Right forelimb (tissue), 1 donor: Measurements from ENCODE around the gene ADARB2.

Experiments used
- DNase-seq: peaks from one replicate; pipeline ENCODE4 v3.0.0-alpha.2; 2018

The ADARB2 gene

GRCh38 chr10:1560535-1561192 is 176.7 kb downstream of the ADARB2 start:
- DNase-seq, result no peak

DNA sequence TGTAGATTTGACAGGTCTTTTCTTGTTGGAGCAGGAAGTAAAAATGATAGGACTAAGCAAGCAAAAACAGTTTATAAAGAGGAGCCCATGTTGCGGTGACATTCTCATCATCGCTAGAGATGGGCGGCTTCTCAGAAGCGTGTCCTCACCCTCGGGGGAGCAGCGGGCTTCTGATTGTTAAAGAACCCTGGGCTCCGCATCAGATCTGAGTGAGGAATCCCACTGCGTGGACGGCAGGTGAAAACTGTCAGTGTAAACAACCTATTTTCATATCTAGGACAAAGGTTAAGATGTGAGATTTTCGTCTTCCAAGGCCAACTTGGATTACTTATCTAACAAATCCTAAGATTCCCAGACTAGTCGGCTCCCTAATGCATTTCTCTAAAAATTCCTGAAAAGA is 177.6 kb downstream of the ADARB2 start:
- no peak for DNase-seq

DNA sequence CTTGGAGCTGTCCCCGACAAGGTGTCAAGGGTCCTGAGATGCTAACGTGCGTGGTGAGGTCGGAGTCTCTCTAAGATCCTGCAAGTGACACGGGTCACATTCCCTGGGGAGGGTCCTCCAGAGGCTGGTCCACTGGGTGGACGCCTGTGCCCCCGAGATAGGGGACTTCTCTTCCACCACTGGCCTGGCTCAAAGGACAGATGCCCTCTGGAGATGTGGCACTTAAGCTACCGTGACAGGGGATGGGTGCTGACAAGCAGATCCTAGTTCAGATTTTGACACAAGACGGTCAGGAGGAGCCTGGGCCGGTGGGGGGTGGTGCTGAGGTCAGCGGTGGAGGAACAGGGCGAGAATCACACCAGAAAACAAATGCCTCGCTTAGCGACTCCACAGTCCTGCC is 178.0 kb downstream of the ADARB2 start:
- DNase-seq, result no peak

- no peak for DNase-seq
These were observed 178.4 kb downstream of the ADARB2 start for GRCh38 chr10:1558906-1559305.

- DNase-seq, result no peak
These were observed 180.2 kb downstream of the ADARB2 start for GRCh38 chr10:1557081-1557480.

DNA sequence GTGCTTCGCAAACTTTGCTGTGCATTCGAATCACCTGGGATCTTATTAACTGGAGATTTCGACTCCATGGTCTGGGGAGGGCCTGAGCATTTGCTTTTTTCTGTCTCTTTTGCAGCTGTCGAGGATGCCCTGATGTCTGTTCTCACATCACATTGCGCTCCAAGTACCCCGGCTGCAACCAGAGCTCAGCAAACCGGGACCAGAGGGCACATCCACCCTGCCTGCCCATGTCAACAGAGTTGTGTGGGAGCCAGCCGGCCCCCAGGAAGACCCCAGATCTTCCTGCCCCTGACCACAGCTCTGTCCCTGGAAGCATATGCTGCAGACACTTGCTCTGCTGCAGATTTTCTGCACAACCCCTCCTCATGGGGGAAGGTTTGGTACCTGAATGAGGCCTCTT is 180.8 kb downstream of the ADARB2 start:
- DNase-seq, result no peak

DNA sequence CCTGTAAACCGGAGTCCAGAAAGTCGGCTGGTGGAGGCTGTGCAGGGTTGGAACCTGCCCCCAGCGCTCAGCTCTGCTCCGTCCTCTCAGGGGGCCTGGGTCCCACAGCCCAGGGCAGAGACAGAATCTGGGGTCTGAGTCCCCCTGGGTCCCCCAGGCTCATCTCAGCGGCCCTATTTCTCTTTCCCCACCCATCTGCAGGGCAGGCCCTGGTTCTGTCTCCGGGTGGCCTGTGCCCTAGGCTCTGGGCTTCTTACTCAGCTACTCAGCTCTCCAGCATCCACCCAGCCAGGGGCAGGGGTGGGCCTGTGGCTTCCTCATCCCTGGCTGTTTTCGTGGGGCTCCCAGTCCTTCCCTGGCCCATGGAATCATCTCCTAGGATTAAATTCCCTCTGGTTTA is 183.4 kb downstream of the ADARB2 start:
- no peak for DNase-seq

GRCh38 chr10:1552881-1553670 is 184.2 kb downstream of the ADARB2 start:
- DNase-seq, result no peak

- no peak for DNase-seq
These were observed 184.9 kb downstream of the ADARB2 start for GRCh38 chr10:1552406-1552805.

- DNase-seq, result no peak
These were observed 185.5 kb downstream of the ADARB2 start for GRCh38 chr10:1551636-1552338.

DNA sequence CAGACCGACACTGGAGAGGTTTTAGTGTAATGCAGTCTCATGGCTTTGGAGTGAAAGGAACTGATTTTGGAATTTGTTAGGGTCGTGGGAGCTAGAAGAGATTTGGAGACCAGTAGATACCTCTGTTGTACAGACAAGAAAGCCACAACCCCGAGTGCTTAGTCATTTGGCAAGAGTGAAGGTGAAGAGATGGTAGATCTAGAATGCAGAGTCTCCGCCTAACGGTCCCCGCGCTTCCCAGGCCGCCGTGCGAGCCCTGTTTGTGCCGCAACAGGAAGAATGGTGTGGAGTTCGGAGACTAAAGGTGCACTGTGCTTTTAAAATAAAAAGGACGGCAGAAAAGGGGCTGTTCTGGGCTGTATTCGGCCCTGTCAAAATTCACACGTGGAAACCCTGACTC is 186.7 kb downstream of the ADARB2 start:
- DNase-seq, result no peak

DNA sequence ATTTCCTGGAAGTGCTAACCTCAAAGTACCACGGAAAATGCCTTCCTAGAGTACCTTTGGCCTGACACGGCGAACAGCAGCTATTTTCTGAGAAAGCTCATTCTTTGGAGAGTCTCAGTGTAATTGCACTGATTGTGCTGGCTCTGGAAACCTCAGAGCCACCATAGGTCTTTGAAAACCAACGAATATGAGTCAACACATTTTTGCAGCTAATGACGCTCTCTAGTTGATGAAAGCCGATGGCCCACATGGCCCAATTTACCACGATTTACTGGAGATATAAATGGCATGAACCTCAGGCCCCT is 187.1 kb downstream of the ADARB2 start:
- DNase-seq, result no peak

DNA sequence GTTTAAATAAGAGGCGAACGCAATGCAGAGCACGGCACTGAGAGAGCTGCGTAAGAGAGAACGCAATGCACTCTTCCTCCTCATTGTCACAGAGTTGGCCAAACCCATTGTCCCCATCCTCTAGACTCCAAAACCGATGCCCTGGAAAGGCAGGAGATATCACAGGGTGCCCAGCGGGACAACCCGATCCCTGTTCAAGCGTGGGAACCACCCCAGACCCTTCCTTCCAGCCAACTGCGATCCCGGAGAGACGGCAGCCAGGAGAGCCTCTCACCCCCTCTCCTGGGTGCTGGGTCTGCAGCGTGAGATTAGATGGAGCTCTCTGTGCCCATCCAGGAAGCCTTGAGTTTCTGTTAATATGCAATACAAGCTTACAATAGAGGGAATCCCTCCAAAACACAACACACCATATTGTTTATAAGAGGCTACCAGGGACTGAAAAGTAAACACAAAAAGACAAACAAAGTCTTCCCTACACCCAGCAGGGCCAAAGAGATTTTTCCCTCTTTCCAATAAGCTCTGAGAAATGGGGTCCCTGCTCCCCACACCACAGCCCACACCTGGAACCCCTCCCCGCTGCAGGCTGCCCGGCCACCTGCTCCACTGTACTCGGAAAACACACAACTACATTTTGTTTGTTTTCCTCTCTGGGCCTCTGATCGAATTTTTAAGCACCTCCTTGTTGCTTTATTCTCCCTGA is 187.6 kb downstream of the ADARB2 start:
- no peak for DNase-seq

- DNase-seq, result no peak
These were observed 188.7 kb downstream of the ADARB2 start for GRCh38 chr10:1548596-1548995.

- no peak for DNase-seq
These were observed 189.2 kb downstream of the ADARB2 start for GRCh38 chr10:1548146-1548545.

DNA sequence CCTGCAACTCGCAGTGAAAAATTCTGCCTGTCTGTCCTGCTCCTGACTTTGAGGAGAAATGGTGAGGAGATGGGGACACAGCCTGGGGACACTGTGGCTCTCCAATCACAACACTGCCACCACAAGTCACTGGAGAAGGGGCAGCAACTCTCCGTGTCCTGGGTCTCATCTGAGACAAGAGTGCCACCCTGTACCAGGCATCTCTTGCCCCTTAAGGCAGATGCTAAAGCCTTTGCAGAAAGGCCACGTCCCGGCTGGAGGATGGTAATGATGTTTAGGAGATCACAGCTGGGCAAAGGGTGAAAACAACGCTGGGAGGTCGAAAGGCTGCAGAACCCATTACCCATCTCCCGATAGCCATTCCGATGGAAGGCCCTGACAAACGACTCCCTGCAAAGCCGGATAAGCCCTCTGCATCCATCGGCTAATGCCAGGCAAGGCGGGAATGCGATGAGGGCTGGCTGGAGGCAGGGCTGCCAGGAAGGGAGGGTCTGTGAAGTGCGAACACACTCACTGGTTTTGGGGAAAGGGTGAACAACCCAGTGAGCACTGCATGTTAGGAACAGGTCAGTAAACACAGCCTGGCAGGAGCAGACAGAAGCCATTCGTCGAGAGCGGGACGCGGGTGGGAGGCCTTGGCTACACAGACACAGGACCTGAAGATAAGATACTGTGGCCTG is 190.8 kb downstream of the ADARB2 start:
- DNase-seq, result no peak

GRCh38 chr10:1545524-1545923 is 191.8 kb downstream of the ADARB2 start:
- no peak for DNase-seq

GRCh38 chr10:1544929-1545328 is 192.4 kb downstream of the ADARB2 start:
- DNase-seq, result no peak

DNA sequence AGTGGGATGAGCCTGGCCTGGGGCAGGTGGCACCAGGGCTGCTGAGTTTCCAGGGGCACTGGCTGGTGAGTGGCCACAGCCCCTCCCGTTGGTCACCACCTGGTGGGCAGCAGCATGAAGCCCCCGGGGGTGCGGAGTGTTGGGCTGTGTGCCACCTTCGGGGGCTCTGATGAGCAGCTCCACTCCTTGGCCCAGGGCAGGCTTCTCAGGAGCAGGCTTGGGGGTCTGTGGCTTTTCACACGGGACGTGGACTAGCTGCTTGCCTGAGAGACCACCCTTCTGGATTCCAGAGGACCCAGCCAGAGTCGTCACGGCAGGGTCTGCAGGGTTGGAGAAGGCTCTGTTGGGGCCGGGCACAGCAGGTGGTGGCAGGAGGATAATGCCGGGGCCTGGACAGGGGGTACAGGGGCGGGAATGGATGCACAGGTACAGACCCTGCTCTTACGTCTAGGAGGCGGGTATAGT is 193.1 kb downstream of the ADARB2 start:
- no peak for DNase-seq

DNA sequence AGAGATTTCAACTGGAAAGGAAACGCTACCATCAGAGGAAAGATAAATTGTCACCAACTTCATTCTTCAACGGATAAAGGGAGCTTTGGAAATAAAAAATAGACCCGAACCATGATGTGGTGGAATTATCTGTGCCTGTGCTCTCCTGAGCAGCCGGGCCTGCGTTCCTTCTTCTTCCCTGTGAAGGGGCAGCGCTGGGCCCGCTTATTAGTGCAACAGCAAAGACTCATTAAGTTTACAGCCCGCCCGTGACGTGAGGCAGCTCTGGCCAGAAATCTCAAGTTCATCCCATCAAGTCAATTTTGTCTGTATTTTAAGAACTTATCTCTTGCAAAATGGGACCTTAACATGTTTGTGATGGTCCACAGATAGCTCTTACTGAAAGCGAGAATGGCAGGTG is 193.7 kb downstream of the ADARB2 start:
- DNase-seq, result no peak

DNA sequence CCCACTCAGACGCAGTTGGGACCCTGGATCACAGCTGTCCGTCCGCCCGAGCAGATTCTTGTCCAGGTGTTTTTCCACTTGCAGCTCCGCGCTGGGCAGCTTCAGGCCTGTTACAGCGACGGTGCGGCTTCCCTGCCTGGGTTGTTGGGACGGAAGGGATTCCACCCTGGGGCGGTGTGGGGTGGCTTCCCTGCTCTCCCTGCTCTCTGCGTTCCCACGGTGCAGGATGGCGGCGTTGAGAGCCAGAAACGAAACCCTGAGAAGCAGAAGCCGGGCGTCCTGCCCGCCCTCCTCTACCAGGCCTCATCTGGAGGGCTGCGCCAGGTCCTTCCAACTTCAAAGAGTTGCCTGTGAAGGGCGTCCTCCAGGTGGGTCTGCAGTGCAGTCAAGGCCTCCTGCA is 194.4 kb downstream of the ADARB2 start:
- DNase-seq, result no peak

- no peak for DNase-seq
These were observed 197.2 kb downstream of the ADARB2 start for GRCh38 chr10:1540144-1540543.

DNA sequence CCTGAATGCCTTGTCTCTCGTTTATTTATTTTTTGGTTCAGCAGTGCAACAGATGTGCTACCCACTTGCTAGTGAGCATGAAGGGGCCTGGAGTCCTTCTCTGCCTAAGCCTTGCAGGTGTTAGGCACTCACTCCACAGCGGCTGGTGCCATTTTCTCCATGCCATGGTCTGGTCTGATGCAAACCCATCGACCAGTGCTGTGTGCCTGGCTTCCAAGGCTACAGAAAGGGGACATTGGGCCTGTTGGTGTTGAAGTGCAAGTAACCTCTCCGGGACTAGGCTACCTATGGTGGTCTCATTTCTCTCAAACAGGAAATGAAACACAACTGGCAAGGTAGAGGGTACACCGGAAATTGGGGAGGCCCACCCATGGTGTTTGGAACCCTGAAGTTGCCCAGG is 198.1 kb downstream of the ADARB2 start:
- DNase-seq, result no peak
